Bronchial epithelial cell (primary cell): ENCODE data around the gene KRTAP5-2. TPM values are rescaled to one million over a fixed set of nuclear protein-coding genes. Genes with fewer than 3 reads are reported as not detected.
"Not testable (repeated sequence)": the region's sequence is repeated elsewhere in the genome, so short reads cannot be mapped to it uniquely, and the experiment has no call there.

Experiments used
- DNase-seq: peaks from one replicate; pipeline ENCODE4 v3.0.0-alpha.2; 2010; ENCODE audit warnings: low read depth
- FAIRE-seq: peaks from 2 replicates; lab custom pipeline; 2011; peaks lifted over from hg19 to GRCh38; lab: Jason Lieb, UNC
- H3K27me3 ChIP-seq: 2 replicates; pipeline ENCODE4 v1.5.1; 2011; ENCODE audit warnings: low read length; ENCODE audit not compliant: control insufficient read depth, insufficient read depth
- H3K36me3 ChIP-seq: 2 replicates; pipeline ENCODE4 v1.5.1; 2011; ENCODE audit warnings: low read length; ENCODE audit not compliant: control insufficient read depth, insufficient read depth
- H3K4me3 ChIP-seq: 2 replicates; pipeline ENCODE4 v1.5.1; 2011; ENCODE audit warnings: mild to moderate bottlenecking, low read depth, low read length, control low read depth
- CTCF ChIP-seq: IDR thresholded peaks from 2 replicates; pipeline ENCODE4 v1.5.1; 2011; ENCODE audit warnings: mild to moderate bottlenecking, moderate library complexity, low read length, control low read depth, inconsistent platforms; ENCODE audit not compliant: insufficient read depth, severe bottlenecking
- total RNA-seq: library from RNA; depleted of rRNA; stranded (reverse); fragments of >200 nt; gene quantifications from 2 replicates; pipeline ENCODE4 v1.2.1, GENCODE V29; 2014

Gene KRTAP5-2
- not detected in 2 replicates for total RNA-seq

DNA sequence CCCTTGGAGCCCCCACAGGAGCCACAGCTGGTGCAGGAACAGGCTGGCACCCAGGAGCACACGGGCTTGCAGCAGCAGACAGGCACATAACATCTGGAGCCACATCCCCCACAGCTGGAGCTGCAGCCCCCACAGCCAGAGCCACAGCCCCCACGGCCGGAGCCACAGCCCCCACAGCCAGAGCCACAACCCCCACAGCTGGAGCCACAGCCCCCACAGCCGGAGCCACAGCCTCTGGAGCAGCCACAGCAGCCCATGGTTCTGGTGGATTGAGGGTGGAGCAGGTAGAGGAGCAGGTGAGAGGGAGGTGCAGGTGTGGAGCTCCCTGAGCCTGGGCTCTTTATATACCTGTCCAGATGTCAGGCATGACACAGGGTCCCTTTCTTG is at the start of gene KRTAP5-2:
Gene KRTAP5-2 (minus strand): TSS at position 301 of the 387 bp plus-strand sequence. CDS start 44 bp downstream, at position 257.
- no peaks in the 10 kb centered on the region for H3K36me3 ChIP-seq
- no peak within 1 kb of the TSS for H3K4me3 ChIP-seq
- no peak for TF ChIP-seq CTCF
- no peak for DNase-seq
- H3K27me3 ChIP-seq, result peaks cover 5% of the 10 kb centered on the region
- no peak for FAIRE-seq

DNA sequence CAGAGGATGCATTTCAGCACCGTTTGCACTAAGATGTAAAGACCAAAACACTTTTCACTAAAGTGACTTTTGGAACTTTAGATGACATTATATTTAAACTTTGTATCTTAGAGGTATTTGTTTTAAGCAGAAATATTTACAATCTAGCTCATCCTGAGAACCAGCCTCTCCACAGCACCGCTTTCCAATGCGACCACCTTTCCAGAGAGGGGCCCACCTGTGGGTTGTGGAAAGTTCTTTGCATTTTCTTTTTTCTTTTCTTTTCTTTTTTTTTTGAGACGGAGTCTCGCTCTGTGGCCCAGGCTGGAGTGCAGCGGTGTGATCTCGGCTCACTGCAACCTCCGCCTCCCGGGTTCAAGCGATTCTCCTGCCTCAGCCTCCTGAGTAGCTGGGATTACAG is 48.4 kb upstream of the KRTAP5-2 start:
- not testable (repeated sequence) for DNase-seq, FAIRE-seq, H3K4me3 ChIP-seq, H3K36me3 ChIP-seq, H3K27me3 ChIP-seq

GRCh38 chr11:1645357-1645821 is 47.3 kb upstream of the KRTAP5-2 start:
- no peak for DNase-seq
- Histone ChIP-seq H3K36me3 (no peaks in the 10 kb centered on the region), H3K4me3 (no peak overlapping the region), H3K27me3 (no peaks in the 10 kb centered on the region)
- TF ChIP-seq CTCF, result no peak
- no peak for FAIRE-seq

DNA sequence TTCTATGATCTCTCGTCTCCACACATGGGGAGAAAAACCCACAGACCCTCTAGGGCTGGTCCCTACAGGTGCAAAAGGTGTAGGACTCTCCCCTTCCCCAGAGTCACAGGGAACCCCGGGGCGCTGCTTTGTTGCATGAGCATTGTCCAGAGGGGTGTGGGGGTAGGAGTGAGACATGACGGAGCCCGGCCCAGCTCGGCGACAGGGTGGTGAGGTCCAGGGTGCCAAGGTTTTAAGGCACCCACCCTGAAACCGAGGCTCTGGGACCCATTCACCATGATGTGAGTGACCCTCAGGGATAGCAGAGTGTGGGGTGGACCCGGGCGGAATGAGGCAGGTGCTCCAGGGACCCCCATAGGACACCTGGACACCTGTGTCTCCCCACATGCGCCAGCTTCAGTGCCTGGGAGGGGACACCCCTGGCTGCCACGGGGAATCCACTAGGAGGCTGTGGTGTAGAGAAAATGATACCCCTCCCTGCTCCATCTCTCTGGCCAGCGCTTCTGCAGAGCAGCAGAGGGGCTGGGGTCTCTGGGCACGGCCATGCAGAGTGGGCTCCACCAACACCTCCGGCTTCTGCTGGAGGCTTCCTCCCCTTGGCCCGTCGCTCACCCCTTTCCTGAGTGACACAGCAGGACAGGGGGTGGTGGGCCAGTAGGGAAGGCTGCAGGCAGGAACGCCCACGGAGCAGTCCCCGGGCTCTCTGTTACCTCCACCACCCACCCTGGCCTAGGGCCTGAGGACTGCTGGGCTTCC is 46.7 kb upstream of the KRTAP5-2 start:
- H3K36me3 ChIP-seq, result no peaks in the 10 kb centered on the region
- H3K4me3 ChIP-seq, result no peak overlapping the region
- DNase-seq, result no peak
- FAIRE-seq, result no peak
- TF ChIP-seq CTCF, result no peak
- H3K27me3 ChIP-seq, result peaks cover under 1% of the 10 kb centered on the region

DNA sequence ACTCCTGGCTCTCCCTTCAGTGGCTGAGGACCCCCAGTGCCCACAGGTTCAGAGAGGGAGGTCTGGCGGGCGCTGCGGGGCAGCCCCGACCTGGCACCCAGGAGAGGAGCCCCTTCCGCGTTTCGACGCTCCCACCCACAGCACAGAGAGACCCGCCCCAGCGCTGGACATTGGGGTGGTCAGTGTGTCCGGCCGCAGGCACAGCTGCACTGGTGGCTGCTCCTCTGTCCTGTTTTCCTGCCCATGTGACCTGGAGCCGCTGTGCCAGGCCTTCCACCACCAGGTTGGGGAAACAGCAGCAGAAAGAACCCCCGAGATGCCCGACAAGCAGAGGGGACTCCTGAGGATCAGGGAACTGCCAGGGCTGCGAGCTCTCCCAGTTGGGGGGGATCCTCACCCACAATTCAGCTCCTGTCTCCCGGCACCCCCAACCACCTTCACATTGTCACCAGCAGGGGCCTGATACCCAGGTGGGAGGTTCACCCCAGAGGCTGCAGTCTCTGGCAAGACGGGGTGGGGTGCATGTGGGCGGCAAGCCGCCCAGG is 45.1 kb upstream of the KRTAP5-2 start:
- peaks cover 5% of the 10 kb centered on the region for H3K27me3 ChIP-seq
- no peak for FAIRE-seq
- no peak for DNase-seq

More for the DNA sequence above, 45.1 kb upstream of the KRTAP5-2 start:
- no peak overlapping the region for H3K4me3 ChIP-seq
- no peaks in the 10 kb centered on the region for H3K36me3 ChIP-seq
- TF ChIP-seq CTCF, result no peak
